HFFc6 (cell line): ENCODE data around the gene TTBK1. TPM values are rescaled to one million over a fixed set of nuclear protein-coding genes. Genes with fewer than 3 reads are reported as not detected.

ENCODE experiments used
- DNase-seq: peaks from one replicate; pipeline ENCODE4 v3.0.0-alpha.2; 2018
- H3K27ac Mint-ChIP-seq: 2 replicates; pipeline ENCODE4 v1.8.0; 2020; ENCODE audit warnings: mild to moderate bottlenecking, mixed read lengths
- H3K27me3 Mint-ChIP-seq: 2 replicates; pipeline ENCODE4 v1.8.0; 2021; ENCODE audit warnings: mild to moderate bottlenecking, moderate library complexity, mixed read lengths; ENCODE audit not compliant: insufficient read depth
- H3K36me3 Mint-ChIP-seq: 2 replicates; pipeline ENCODE4 v1.8.0; 2021; ENCODE audit warnings: low read depth, mixed read lengths
- H3K4me1 Mint-ChIP-seq: 2 replicates; pipeline ENCODE4 v1.8.0; 2020; ENCODE audit warnings: low read depth, mixed read lengths
- H3K4me3 Mint-ChIP-seq: 2 replicates; pipeline ENCODE4 v1.8.0; 2020; ENCODE audit warnings: mild to moderate bottlenecking, moderate library complexity, mixed read lengths
- H3K9me3 Mint-ChIP-seq: 2 replicates; pipeline ENCODE4 v1.8.0; 2020; ENCODE audit warnings: mild to moderate bottlenecking, mixed read lengths
- CTCF ChIP-seq: fragments of 200-600 bp; sonication (generic); IDR thresholded peaks from 2 replicates; pipeline ENCODE4 v1.5.0; 2021; ENCODE audit warnings: antibody characterized with exemption, mild to moderate bottlenecking
- total RNA-seq, 6 experiments: library from RNA; stranded (reverse); fragmentation: NEBNext Ultra II Directional; extraction: Animal tissue kit (Norgen Biotek cat#: 25700); gene quantifications; 2 replicates in 1 of 6; 3 replicates in 5 of 6; pipeline ENCODE4 v1.2.3, GENCODE V29; 2021

TTBK1 gene
- total RNA-seq, 6 experiments from 2014 or later = not detected

GRCh38 chr6:43223175-43223574 is 20.1 kb upstream of the TTBK1 start:
- Mint-ChIP-seq H3K27me3 (peaks cover 1% of the 10 kb centered on the region), H3K9me3 (no peaks in the 10 kb centered on the region), H3K27ac (no peak overlapping the region), H3K4me3 (no peak overlapping the region), H3K4me1 (peaks cover 18% of the 10 kb centered on the region), H3K36me3 (peaks cover 13% of the 10 kb centered on the region)
- TF ChIP-seq CTCF = no peak
- DNase-seq = no peak

GRCh38 chr6:43226192-43226851 is 17.0 kb upstream of the TTBK1 start:
- peaks cover 4% of the 10 kb centered on the region for H3K27me3 Mint-ChIP-seq
- no peaks in the 10 kb centered on the region for H3K9me3 Mint-ChIP-seq
- peaks cover 28% of the 10 kb centered on the region for H3K4me1 Mint-ChIP-seq
- H3K27ac Mint-ChIP-seq = no peak overlapping the region
- peaks cover 7% of the 10 kb centered on the region for H3K36me3 Mint-ChIP-seq
- no peak for DNase-seq
- no peak overlapping the region for H3K4me3 Mint-ChIP-seq
- no peak for TF ChIP-seq CTCF

- H3K27me3 Mint-ChIP-seq = peaks cover 23% of the 10 kb centered on the region
- no peaks in the 10 kb centered on the region for H3K9me3 Mint-ChIP-seq
- H3K4me1 Mint-ChIP-seq = peaks cover 22% of the 10 kb centered on the region
- H3K27ac Mint-ChIP-seq = peak within 1 kb of the TSS; percentile 45
- peaks cover 6% of the 10 kb centered on the region for H3K36me3 Mint-ChIP-seq
- DNase-seq = peak; percentile 45
- peak within 1 kb of the TSS; percentile 87 for H3K4me3 Mint-ChIP-seq
- peak; percentile 97 for TF ChIP-seq CTCF
Measured at GRCh38 chr6:43228951-43229802, 14.1 kb upstream of the TTBK1 start, which contains the start of gene DNPH1. TSS of gene DNPH1 (minus strand) at chr6:43229481. CDS start at chr6:43229456, 25 bp downstream.

GRCh38 chr6:43229803-43230620 is 13.3 kb upstream of the TTBK1 start:
- peaks cover 19% of the 10 kb centered on the region for H3K4me1 Mint-ChIP-seq
- peaks cover 6% of the 10 kb centered on the region for H3K36me3 Mint-ChIP-seq
- H3K27me3 Mint-ChIP-seq = peaks cover 23% of the 10 kb centered on the region
- peak overlapping the region; percentile 81 for H3K4me3 Mint-ChIP-seq
- no peak for TF ChIP-seq CTCF
- H3K27ac Mint-ChIP-seq = peak overlapping the region; percentile 42; the same call in 1 of the 2 replicates
- no peak for DNase-seq
- no peaks in the 10 kb centered on the region for H3K9me3 Mint-ChIP-seq

GRCh38 chr6:43231053-43231452 is 12.2 kb upstream of the TTBK1 start:
- no peak overlapping the region for H3K4me3 Mint-ChIP-seq
- no peak overlapping the region for H3K27ac Mint-ChIP-seq
- H3K36me3 Mint-ChIP-seq = peaks cover 6% of the 10 kb centered on the region
- peaks cover 23% of the 10 kb centered on the region for H3K27me3 Mint-ChIP-seq
- no peaks in the 10 kb centered on the region for H3K9me3 Mint-ChIP-seq
- DNase-seq = no peak
- TF ChIP-seq CTCF = no peak
- peaks cover 13% of the 10 kb centered on the region for H3K4me1 Mint-ChIP-seq
